Psoas muscle (tissue), 8 donors: ENCODE data around the gene TBATA. TPM values are rescaled to one million over a fixed set of nuclear protein-coding genes. Genes with fewer than 3 reads are reported as not detected.

Source experiments
- ATAC-seq, 4 donors: fragments of 200-7000 bp; cut with Tn5 transposase; one replicate each; pipeline ENCODE4 v1.9.1; 2020; ENCODE audit warnings: moderate library complexity in 3 of 4, mild to moderate bottlenecking in 2 of 4
- DNase-seq, 2 donors: peaks; one replicate each; pipeline ENCODE4 v3.0.0-alpha.2; 2020
- H3K27ac ChIP-seq: fragments of 200-600 bp; one replicate; pipeline ENCODE4 v1.8.0; 2022
- H3K27me3 ChIP-seq, 3 donors: fragments of 200-600 bp in 1 of 3; one replicate each; pipeline versions ENCODE4 v1.6.1 to v1.8.0; 2013 to 2022; ENCODE audit warnings: low read length in 2 of 3, mild to moderate bottlenecking in 2 of 3, moderate library complexity in 1 of 3; ENCODE audit not compliant: insufficient read depth in 3 of 3
- H3K36me3 ChIP-seq, 2 donors: fragments of 200-600 bp in 1 of 2; one replicate each; pipeline versions ENCODE4 v1.6.1 to v1.8.0; 2013 to 2022; ENCODE audit warnings: low read depth in 1 of 2, mild to moderate bottlenecking in 1 of 2, moderate library complexity in 1 of 2; ENCODE audit not compliant: insufficient read depth in 1 of 2
- H3K4me1 ChIP-seq: fragments of 200-600 bp; one replicate; pipeline ENCODE4 v1.8.0; 2022
- H3K4me3 ChIP-seq: fragments of 200-600 bp; one replicate; pipeline ENCODE4 v1.8.0; 2022; ENCODE audit warnings: mild to moderate bottlenecking
- H3K9me3 ChIP-seq: fragments of 200-600 bp; one replicate; pipeline ENCODE4 v1.8.0; 2022
- CTCF ChIP-seq: fragments of 200-600 bp; IDR thresholded peaks from one replicate; pipeline ENCODE4 v1.8.0; 2022; ENCODE audit warnings: antibody characterized with exemption
- WGBS, 3 donors: extraction: QIAGEN DNeasy Blood & Tissue Kit; methylation state at CpG; one replicate each; pipeline versions ENCODE4 v1.1.6 to v1.1.7; 2013; 5-methylcytosine and 5-hydroxymethylcytosine counted together
- intact Hi-C, 2 donors: fragments of 100-400 bp; cut with DNase I; formaldehyde crosslinking; loops; one replicate each; pipeline versions ENCODE4 v1.11.0 to v1.14.2; 2022
- polyA plus RNA-seq, 3 donors: library from polyadenylated mRNA; stranded (reverse); fragments of 200-250 nt; gene quantifications; one replicate each; pipeline ENCODE4 v1.2.3, GENCODE V29; 2013
- total RNA-seq, 4 donors: library from RNA; stranded (reverse); fragmentation: NEBNext Ultra II Directional in 2 of 4; extraction: Animal tissue kit (Norgen Biotek cat#: 25700) in 2 of 4; gene quantifications; one replicate each; pipeline versions ENCODE4 v1.2.1 to v1.2.4, GENCODE V29; 2021 to 2023
- donor health status: healthy with polysubstance abuse.
- donor health status: DM: no; HTN: no; CAD: no; lungs with moderate emphysema.
- donor health status: Bipolar disorder and iron deficiency.
- donor health status: healthy.
- donor health status: DM: yes; HTN: yes; CAD: no.
- donor health status: DM: no; HTN: no; CAD: no.
- donor health status: DM: no; HTN: no; CAD: no.
- donor health status: DM: yes; HTN: yes; CAD: no.

TBATA gene
- total and polyA plus RNA-seq, 7 donors: not detected

- H3K27ac ChIP-seq: no peak overlapping the region
- no peak overlapping the region for H3K4me3 ChIP-seq
- TF ChIP-seq CTCF: no peak
- no peaks in the 10 kb centered on the region for H3K4me1 ChIP-seq
- 80 to 89% (median 83%) methylated on average over 5 of the region's 5 CpGs for WGBS, 3 donors
- intact Hi-C loops: no loop called here
- H3K36me3 ChIP-seq: no peaks in the 10 kb centered on the region
- H3K9me3 ChIP-seq: peaks cover 11% of the 10 kb centered on the region
- ATAC-seq (no peak), DNase-seq (no peak)
- H3K27me3 ChIP-seq: no peaks in the 10 kb centered on the region
Observed at GRCh38 chr10:70784016-70784415, 1.2 kb downstream of the TBATA start.

- intact Hi-C loops: no loop called here
- ATAC-seq (no peak), DNase-seq (no peak)
- Histone ChIP-seq H3K4me3 (no peak overlapping the region), H3K27me3 (no peaks in the 10 kb centered on the region), H3K4me1 (no peaks in the 10 kb centered on the region), H3K27ac (no peak overlapping the region), H3K36me3 (no peaks in the 10 kb centered on the region), H3K9me3 (peaks cover 4% of the 10 kb centered on the region)
- WGBS, 3 donors: 76 to 78% (median 77%) methylated on average over 11 of the region's 11 CpGs
- no peak for TF ChIP-seq CTCF
Observed at GRCh38 chr10:70782746-70783680, 2.2 kb downstream of the TBATA start.

GRCh38 chr10:70782086-70782745 is 3.0 kb downstream of the TBATA start:
- DNase-seq (no peak), ATAC-seq (no peak)
- Histone ChIP-seq H3K27ac (no peak overlapping the region), H3K36me3 (no peaks in the 10 kb centered on the region), H3K4me3 (no peak overlapping the region), H3K4me1 (no peaks in the 10 kb centered on the region), H3K9me3 (no peaks in the 10 kb centered on the region), H3K27me3 (no peaks in the 10 kb centered on the region)
- TF ChIP-seq CTCF: no peak
- intact Hi-C loops: no loop called here
- 63 to 72% (median 69%) methylated on average over 4 of the region's 4 CpGs for WGBS, 3 donors

- no peaks in the 10 kb centered on the region for H3K9me3 ChIP-seq
- no peaks in the 10 kb centered on the region for H3K27me3 ChIP-seq
- DNase-seq: no peak
- WGBS, 3 donors: 95 to 100% (median 97%) methylated on average over 7 to 8 of the region's 8 CpGs
- ATAC-seq: no peak
- H3K36me3 ChIP-seq: no peaks in the 10 kb centered on the region
- intact Hi-C loops: no loop called here
- no peaks in the 10 kb centered on the region for H3K4me1 ChIP-seq
- no peak overlapping the region for H3K4me3 ChIP-seq
- TF ChIP-seq CTCF: no peak
- H3K27ac ChIP-seq: no peak overlapping the region
Observed at GRCh38 chr10:70781461-70782051, 3.6 kb downstream of the TBATA start.
